Nephron (organoid): ENCODE data around the gene GGT7.

ENCODE experiments used
- H3K27ac Mint-ChIP-seq, 3 experiments: 2 replicates each; pipeline ENCODE4 v1.8.0; 2020; ENCODE audit warnings: mixed read lengths in 3 of 3, mild to moderate bottlenecking in 2 of 3, moderate library complexity in 1 of 3
- H3K27me3 Mint-ChIP-seq: 2 replicates; pipeline ENCODE4 v1.8.0; 2021; ENCODE audit warnings: low read depth, mild to moderate bottlenecking, moderate library complexity, mixed read lengths
- H3K36me3 Mint-ChIP-seq: 2 replicates; pipeline ENCODE4 v1.8.0; 2020; ENCODE audit warnings: low read depth, mixed read lengths
- H3K4me1 Mint-ChIP-seq: 2 replicates; pipeline ENCODE4 v1.8.0; 2020; ENCODE audit warnings: mixed read lengths
- H3K4me3 Mint-ChIP-seq, 3 experiments: 2 replicates each; pipeline ENCODE4 v1.8.0; 2020; ENCODE audit warnings: mild to moderate bottlenecking in 3 of 3, mixed read lengths in 3 of 3, moderate library complexity in 2 of 3
- H3K9me3 Mint-ChIP-seq: 2 replicates; pipeline ENCODE4 v1.8.0; 2020; ENCODE audit warnings: mixed read lengths
- TF ChIP-seq, protein P1 (sequence below), 3 experiments: fragments of 200-600 bp; sonication (generic); IDR thresholded peaks; one replicate each; pipeline ENCODE4 v1.5.0; 2021; ENCODE audit warnings: antibody characterized with exemption in 3 of 3; ENCODE audit not compliant: unreplicated experiment in 3 of 3

Gene GGT7

GRCh38 chr20:34824806-34825529 lies 47.7 kb downstream of the GGT7 start:
- Mint-ChIP-seq H3K4me3 (peak overlapping the region; percentile 98 to 100 (median 99)), H3K9me3 (no peaks in the 10 kb centered on the region), H3K27ac (peak overlapping the region; percentile 96 to 98 (median 98)), H3K36me3 (peaks cover 12% of the 10 kb centered on the region), H3K27me3 (no peaks in the 10 kb centered on the region), H3K4me1 (peaks cover 29% of the 10 kb centered on the region)
- TF ChIP-seq, protein P1, sequence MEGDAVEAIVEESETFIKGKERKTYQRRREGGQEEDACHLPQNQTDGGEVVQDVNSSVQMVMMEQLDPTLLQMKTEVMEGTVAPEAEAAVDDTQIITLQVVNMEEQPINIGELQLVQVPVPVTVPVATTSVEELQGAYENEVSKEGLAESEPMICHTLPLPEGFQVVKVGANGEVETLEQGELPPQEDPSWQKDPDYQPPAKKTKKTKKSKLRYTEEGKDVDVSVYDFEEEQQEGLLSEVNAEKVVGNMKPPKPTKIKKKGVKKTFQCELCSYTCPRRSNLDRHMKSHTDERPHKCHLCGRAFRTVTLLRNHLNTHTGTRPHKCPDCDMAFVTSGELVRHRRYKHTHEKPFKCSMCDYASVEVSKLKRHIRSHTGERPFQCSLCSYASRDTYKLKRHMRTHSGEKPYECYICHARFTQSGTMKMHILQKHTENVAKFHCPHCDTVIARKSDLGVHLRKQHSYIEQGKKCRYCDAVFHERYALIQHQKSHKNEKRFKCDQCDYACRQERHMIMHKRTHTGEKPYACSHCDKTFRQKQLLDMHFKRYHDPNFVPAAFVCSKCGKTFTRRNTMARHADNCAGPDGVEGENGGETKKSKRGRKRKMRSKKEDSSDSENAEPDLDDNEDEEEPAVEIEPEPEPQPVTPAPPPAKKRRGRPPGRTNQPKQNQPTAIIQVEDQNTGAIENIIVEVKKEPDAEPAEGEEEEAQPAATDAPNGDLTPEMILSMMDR (IDR thresholded peaks at IDR 0.05; ENCODE audit: unreplicated experiment in 3 of 3) = no peak

- Mint-ChIP-seq H3K27me3 (no peaks in the 10 kb centered on the region), H3K4me3 (peak overlapping the region; percentile 98 to 100 (median 99)), H3K27ac (peak overlapping the region; percentile 96 to 98 (median 98)), H3K36me3 (peaks cover 12% of the 10 kb centered on the region), H3K9me3 (no peaks in the 10 kb centered on the region), H3K4me1 (peaks cover 29% of the 10 kb centered on the region)
- TF ChIP-seq, protein P1 (IDR thresholded peaks at IDR 0.05; ENCODE audit: unreplicated experiment in 3 of 3) = no peak
Observed at GRCh38 chr20:34824452-34824805, 48.2 kb downstream of the GGT7 start.

DNA sequence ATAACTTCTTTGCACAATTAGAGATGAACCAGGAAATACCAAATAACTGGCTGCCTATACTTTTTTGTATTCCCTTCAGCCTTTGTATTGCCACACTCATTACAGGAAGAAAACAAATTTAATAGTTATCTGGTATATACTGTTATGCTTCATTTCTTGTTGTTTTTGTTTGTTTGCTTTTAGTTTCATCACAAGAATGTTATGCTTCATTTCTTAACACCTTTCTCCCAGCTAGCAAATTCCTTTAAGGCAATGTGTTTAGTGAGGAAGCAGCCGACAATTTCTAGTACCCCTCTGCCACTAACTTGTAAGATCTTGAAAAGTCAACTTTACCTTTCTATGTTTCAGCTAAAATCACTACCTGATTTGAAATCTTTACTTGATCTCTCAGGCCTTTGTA lies 48.6 kb downstream of the GGT7 start:
- TF ChIP-seq, protein P1 (IDR thresholded peaks at IDR 0.05; ENCODE audit: unreplicated experiment in 3 of 3) = no peak
- Mint-ChIP-seq H3K4me3 (peak overlapping the region; percentile 98 to 100 (median 99)), H3K9me3 (no peaks in the 10 kb centered on the region), H3K4me1 (peaks cover 29% of the 10 kb centered on the region), H3K27me3 (no peaks in the 10 kb centered on the region), H3K27ac (peak overlapping the region; percentile 96 to 98 (median 98)), H3K36me3 (peaks cover 12% of the 10 kb centered on the region)

DNA sequence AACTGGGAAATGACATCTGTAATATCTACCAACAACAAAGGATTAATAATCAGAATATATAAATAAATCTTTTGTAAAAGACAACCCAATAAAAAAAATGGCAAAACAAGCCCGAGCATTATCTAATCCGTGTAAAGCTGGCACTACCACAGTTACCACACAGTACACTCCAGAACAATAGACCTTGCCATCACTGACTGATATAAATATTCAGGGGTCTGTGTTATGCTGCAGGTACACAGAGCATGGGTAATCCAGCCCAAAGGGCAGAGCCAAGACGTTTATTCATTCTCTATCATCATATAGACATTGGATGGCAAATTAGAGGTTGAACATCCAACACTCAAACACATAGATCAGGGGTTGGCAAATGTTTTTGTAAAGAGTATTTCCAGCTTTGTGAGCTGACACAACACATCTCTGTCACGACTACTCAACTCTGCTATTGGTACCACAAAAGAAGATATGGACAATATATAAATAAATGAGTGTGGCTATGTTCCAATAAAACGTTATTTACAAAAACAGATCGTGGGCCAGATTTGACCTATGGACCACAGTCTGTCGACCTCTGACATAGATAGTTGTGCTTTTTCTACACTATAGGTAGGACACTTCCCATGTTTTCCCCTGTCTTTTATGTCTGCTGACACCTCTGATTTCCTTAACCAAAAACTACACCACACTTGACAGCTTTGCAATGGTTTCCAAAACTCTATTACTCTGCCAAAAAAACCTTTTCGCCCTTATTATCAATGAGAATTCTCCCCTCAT lies 51.7 kb downstream of the GGT7 start:
- TF ChIP-seq, protein P1 (IDR thresholded peaks at IDR 0.05; ENCODE audit: unreplicated experiment in 3 of 3) = no peak
- Mint-ChIP-seq H3K36me3 (peaks cover 12% of the 10 kb centered on the region), H3K27ac (no peak overlapping the region), H3K27me3 (no peaks in the 10 kb centered on the region), H3K9me3 (no peaks in the 10 kb centered on the region), H3K4me3 (peak overlapping the region in 2 of 3 experiments; percentile 15 to 21), H3K4me1 (peaks cover 41% of the 10 kb centered on the region)

GRCh38 chr20:34817801-34818200 lies 54.9 kb downstream of the GGT7 start:
- H3K4me3 Mint-ChIP-seq = no peak overlapping the region
- no peaks in the 10 kb centered on the region for H3K27me3 Mint-ChIP-seq
- TF ChIP-seq, protein P1 (IDR thresholded peaks at IDR 0.05; ENCODE audit: unreplicated experiment in 3 of 3) = no peak
- H3K36me3 Mint-ChIP-seq = peaks cover 12% of the 10 kb centered on the region
- peaks cover 26% of the 10 kb centered on the region for H3K4me1 Mint-ChIP-seq
- no peak overlapping the region for H3K27ac Mint-ChIP-seq
- H3K9me3 Mint-ChIP-seq = no peaks in the 10 kb centered on the region
